ENCODE data around the gene TCF4.

TCF4 gene

DNA sequence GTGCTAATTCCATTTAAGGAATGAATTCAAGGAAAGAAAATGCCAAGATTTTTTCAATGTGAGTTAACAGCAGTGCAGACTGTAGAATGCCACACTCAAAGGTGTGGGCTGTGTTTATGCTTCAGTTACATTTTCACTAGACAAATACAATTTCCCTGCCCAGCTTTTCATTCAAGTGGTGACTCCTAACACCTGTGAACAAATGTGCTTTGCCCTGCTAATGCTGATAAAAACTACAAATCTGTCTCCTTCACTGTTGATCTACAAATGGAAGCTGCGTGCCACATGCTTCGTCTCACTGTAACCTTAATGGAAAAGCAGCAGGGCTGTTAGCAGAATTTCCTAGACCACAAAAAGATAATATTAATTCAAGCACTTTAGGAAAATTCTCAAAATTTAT, 19.8 kb upstream of the TCF4 start:
- no peak for DNase-seq
- no peaks in the 10 kb centered on the region for H3K79me2 ChIP-seq (ENCODE audit: low read length)
- no peak overlapping the region for H2AFZ ChIP-seq (ENCODE audit: low read length)
- no peak for TF ChIP-seq EZH2phosphoT487 (IDR thresholded peaks at IDR 0.05; ENCODE audit: low read length)
- TF ChIP-seq EZH2 (optimal IDR thresholded peaks at IDR 0.05; ENCODE audit: low read depth, low read length): no peak
- TF ChIP-seq, protein P1, sequence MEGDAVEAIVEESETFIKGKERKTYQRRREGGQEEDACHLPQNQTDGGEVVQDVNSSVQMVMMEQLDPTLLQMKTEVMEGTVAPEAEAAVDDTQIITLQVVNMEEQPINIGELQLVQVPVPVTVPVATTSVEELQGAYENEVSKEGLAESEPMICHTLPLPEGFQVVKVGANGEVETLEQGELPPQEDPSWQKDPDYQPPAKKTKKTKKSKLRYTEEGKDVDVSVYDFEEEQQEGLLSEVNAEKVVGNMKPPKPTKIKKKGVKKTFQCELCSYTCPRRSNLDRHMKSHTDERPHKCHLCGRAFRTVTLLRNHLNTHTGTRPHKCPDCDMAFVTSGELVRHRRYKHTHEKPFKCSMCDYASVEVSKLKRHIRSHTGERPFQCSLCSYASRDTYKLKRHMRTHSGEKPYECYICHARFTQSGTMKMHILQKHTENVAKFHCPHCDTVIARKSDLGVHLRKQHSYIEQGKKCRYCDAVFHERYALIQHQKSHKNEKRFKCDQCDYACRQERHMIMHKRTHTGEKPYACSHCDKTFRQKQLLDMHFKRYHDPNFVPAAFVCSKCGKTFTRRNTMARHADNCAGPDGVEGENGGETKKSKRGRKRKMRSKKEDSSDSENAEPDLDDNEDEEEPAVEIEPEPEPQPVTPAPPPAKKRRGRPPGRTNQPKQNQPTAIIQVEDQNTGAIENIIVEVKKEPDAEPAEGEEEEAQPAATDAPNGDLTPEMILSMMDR (IDR thresholded peaks at IDR 0.05; ENCODE audit: low read length): no peak
- no peak overlapping the region for H3K4me3 ChIP-seq (ENCODE audit: low read length)
- no peaks in the 10 kb centered on the region for H3K36me3 ChIP-seq (replicated peaks; ENCODE audit: insufficient read depth, low read length)
- H3K27me3 ChIP-seq (replicated peaks; ENCODE audit: insufficient read depth, low read length): no peaks in the 10 kb centered on the region
- no peaks in the 10 kb centered on the region for H3K9me3 ChIP-seq (replicated peaks; ENCODE audit: insufficient read depth, low read length)
- H3K27ac ChIP-seq (ENCODE audit: low read length): no peak overlapping the region
- H3K4me1 ChIP-seq (ENCODE audit: low read length): no peaks in the 10 kb centered on the region
- H3F3A ChIP-seq (ENCODE audit: insufficient read depth, low read length): no peaks in the 10 kb centered on the region
- no peaks in the 10 kb centered on the region for H3K9me2 ChIP-seq (replicated peaks; ENCODE audit: insufficient read depth, low read length)
- no peak overlapping the region for H3K4me2 ChIP-seq (ENCODE audit: low read depth, low read length)
- no peaks in the 10 kb centered on the region for H4K20me1 ChIP-seq (ENCODE audit: insufficient read depth, low read length)
- H3K9ac ChIP-seq (ENCODE audit: low read length): no peak overlapping the region

DNA sequence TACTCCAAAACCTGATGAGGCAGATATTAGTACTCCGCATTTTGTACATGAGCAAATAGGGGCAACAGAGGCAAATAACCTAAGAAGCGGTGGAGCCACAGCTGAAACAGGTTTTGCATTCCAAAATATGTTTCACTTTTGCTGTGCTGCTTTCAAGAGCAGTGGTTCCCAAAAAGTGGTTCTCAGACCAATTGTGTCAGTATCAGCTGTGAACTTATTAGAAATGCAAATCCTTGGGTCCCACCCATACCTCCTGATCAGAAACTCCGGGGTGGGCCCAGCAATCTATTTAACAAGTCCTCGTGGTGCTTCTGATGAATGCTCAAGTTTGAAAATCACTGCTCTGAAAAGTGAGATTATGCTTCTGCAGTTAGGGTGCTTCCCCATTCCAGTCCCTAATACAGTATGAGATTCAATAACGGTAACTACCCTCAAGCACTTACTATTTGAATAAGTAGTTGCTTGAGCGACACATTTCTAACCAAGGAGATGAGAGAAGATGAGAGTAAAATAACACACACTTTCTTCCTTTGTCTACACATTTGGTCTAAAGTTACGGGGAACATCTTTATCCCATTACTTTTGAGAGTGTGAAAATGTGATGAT, 17.8 kb upstream of the TCF4 start:
- no peaks in the 10 kb centered on the region for H3K36me3 ChIP-seq (replicated peaks; ENCODE audit: insufficient read depth, low read length)
- H3K9ac ChIP-seq (ENCODE audit: low read length): no peak overlapping the region
- TF ChIP-seq EZH2phosphoT487 (IDR thresholded peaks at IDR 0.05; ENCODE audit: low read length) (no peak), EZH2 (optimal IDR thresholded peaks at IDR 0.05; ENCODE audit: low read depth, low read length) (no peak)
- TF ChIP-seq, protein P1 (IDR thresholded peaks at IDR 0.05; ENCODE audit: low read length): no peak
- no peak overlapping the region for H3K27ac ChIP-seq (ENCODE audit: low read length)
- H3K79me2 ChIP-seq (ENCODE audit: low read length): no peaks in the 10 kb centered on the region
- no peak for DNase-seq
- H3K4me2 ChIP-seq (ENCODE audit: low read depth, low read length): no peak overlapping the region
- H3K27me3 ChIP-seq (replicated peaks; ENCODE audit: insufficient read depth, low read length): no peaks in the 10 kb centered on the region
- H4K20me1 ChIP-seq (ENCODE audit: insufficient read depth, low read length): no peaks in the 10 kb centered on the region
- no peaks in the 10 kb centered on the region for H3K4me1 ChIP-seq (ENCODE audit: low read length)
- no peaks in the 10 kb centered on the region for H3K9me3 ChIP-seq (replicated peaks; ENCODE audit: insufficient read depth, low read length)
- no peak overlapping the region for H2AFZ ChIP-seq (ENCODE audit: low read length)
- no peak overlapping the region for H3K4me3 ChIP-seq (ENCODE audit: low read length)
- no peaks in the 10 kb centered on the region for H3K9me2 ChIP-seq (replicated peaks; ENCODE audit: insufficient read depth, low read length)
- H3F3A ChIP-seq (ENCODE audit: insufficient read depth, low read length): no peaks in the 10 kb centered on the region

DNA sequence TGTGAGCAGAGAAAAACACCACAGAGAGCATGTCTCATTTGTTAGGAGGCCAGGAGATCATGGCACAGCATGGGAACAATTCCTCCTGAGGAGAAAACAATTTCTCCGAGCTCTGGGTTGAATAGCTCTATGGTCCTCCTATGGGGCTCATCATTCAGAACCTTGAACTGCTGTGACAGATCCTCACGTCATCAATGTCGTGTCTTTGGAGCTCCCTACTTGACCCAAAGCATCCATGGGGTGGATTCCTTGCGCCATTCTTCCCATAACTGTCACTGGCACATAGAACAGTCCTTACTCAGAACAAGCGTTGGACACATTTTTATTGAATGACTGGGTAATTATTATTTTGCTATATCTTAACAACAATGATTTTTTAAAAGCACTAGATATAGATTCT, 15.8 kb upstream of the TCF4 start:
- Histone ChIP-seq H2AFZ (ENCODE audit: low read length) (no peak overlapping the region), H3K36me3 (replicated peaks; ENCODE audit: insufficient read depth, low read length) (no peaks in the 10 kb centered on the region), H3K79me2 (ENCODE audit: low read length) (no peaks in the 10 kb centered on the region), H3K4me3 (ENCODE audit: low read length) (no peak overlapping the region), H3K4me2 (ENCODE audit: low read depth, low read length) (no peak overlapping the region), H3K27ac (ENCODE audit: low read length) (no peak overlapping the region), H3K4me1 (ENCODE audit: low read length) (no peaks in the 10 kb centered on the region), H3K27me3 (replicated peaks; ENCODE audit: insufficient read depth, low read length) (no peaks in the 10 kb centered on the region), H3K9me3 (replicated peaks; ENCODE audit: insufficient read depth, low read length) (no peaks in the 10 kb centered on the region), H3K9ac (ENCODE audit: low read length) (no peak overlapping the region), H4K20me1 (ENCODE audit: insufficient read depth, low read length) (no peaks in the 10 kb centered on the region), H3K9me2 (replicated peaks; ENCODE audit: insufficient read depth, low read length) (no peaks in the 10 kb centered on the region), H3F3A (ENCODE audit: insufficient read depth, low read length) (no peaks in the 10 kb centered on the region)
- no peak for TF ChIP-seq EZH2phosphoT487 (IDR thresholded peaks at IDR 0.05; ENCODE audit: low read length)
- TF ChIP-seq, protein P1 (IDR thresholded peaks at IDR 0.05; ENCODE audit: low read length): no peak
- TF ChIP-seq EZH2 (optimal IDR thresholded peaks at IDR 0.05; ENCODE audit: low read depth, low read length): no peak
- no peak for DNase-seq
